Measurements from ENCODE around the gene CDC42BPA.
"Not testable (repeated sequence)": the region's sequence is repeated elsewhere in the genome, so short reads cannot be mapped to it uniquely, and the experiment has no call there.

Gene CDC42BPA

DNA sequence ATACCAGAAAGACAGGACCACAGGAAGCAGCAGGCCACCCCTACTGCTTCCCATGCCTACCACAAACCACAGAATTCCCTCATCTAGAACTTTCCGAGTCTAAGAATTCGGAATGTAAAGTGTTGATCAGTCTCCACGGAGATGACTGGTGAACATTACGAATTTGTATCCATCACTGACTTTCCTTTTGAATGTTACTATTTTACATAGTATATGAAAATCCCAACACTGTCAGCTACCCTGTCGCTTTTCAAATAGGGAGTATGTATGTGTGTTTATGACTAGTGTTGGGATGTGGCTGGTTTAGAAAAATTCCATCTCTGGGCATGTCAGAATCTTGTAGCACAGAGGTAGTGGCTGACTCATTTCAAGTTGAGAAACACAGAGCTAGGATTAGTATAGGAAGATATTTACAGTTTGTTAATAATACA is 260.0 kb downstream of the CDC42BPA start:
- DNase-seq = no peak

GRCh38 chr1:227049253-227049652 is 269.0 kb downstream of the CDC42BPA start:
- DNase-seq = no peak

DNA sequence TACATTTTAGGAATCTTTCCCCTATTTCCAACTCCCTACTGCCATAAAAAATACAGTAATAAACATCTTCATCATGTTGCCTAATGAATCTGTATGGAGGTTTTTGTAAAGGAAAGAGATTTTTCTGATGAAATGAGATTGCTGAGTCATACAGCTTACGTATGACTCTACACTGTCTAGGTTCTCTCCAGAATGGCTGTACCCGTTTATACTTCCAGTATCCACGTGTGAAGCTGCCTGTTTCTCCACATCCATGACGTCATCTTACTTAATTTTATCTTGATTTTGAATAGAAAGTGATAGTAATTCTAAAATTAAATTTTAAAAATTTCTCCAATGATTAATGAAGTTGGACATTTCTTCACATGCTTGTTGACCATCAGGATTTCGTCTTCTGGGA is 274.5 kb downstream of the CDC42BPA start:
- DNase-seq = no peak

GRCh38 chr1:227042292-227042691 is 276.0 kb downstream of the CDC42BPA start:
- no peak for DNase-seq

- no peak for DNase-seq
These were observed 279.9 kb downstream of the CDC42BPA start for GRCh38 chr1:227038401-227038800.

- no peak for DNase-seq
These were observed 281.2 kb downstream of the CDC42BPA start for GRCh38 chr1:227037121-227037520.

DNA sequence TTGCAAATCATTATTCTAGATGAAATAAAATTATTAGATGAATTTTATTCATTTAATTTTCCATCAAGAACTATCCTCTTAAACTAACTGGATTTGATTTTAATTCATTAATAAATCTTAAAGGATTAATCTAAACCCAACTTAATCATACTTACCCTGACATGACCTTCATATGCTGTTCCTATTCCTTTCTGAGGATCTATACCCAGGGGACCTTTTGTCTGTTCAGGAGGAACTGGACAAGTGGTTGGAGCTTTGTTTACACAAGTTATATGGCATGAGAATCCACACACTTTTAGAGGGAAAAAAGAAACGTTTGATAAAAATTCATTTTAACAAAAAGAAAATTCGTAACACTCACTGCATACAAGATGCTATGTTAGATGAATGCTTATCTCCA is 283.0 kb downstream of the CDC42BPA start:
- DNase-seq = no peak

DNA sequence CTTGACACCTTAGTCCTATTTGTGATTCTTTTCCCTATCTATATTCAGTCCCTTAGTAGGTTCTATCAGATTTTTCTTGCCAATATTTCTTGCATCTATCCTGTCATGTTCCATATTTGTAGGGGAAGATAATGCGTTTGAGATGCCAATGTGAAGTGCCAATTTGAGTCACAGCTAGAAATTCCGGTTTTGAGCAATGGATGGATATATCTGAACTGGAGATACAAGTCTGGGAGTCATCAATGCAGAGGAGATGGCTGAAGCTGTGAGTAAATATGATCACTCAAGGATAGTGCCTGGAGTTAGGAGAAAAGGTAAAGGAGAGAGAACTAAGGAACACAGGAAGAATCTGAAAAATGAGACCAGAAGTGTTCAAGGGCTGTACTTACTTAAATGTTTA is 284.4 kb downstream of the CDC42BPA start:
- DNase-seq = no peak

DNA sequence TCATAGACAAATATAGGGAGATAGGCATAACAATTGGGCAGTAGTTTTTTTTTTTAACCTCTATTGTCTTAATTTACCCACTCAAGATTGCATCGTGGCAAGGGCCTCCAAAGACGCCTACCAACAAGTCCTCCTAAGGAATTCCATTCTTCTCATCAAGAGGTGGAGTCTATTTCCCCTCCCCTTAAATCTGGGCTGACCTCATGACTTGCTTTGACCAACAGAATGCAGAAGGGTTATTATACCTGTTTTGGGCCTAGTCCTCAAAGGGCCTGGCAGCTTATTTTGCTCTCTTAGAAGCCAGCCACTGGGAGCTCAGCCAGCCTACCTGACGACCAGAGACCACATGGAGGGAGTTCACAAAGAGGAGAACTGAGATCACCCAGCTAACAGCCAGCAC is 285.9 kb downstream of the CDC42BPA start:
- DNase-seq = no peak

- no peak for DNase-seq
These were observed 301.3 kb downstream of the CDC42BPA start for GRCh38 chr1:227016990-227017389.

GRCh38 chr1:227010645-227011044 is 307.6 kb downstream of the CDC42BPA start:
- DNase-seq = no peak

GRCh38 chr1:227009937-227010336 is 308.4 kb downstream of the CDC42BPA start:
- no peak for DNase-seq

DNA sequence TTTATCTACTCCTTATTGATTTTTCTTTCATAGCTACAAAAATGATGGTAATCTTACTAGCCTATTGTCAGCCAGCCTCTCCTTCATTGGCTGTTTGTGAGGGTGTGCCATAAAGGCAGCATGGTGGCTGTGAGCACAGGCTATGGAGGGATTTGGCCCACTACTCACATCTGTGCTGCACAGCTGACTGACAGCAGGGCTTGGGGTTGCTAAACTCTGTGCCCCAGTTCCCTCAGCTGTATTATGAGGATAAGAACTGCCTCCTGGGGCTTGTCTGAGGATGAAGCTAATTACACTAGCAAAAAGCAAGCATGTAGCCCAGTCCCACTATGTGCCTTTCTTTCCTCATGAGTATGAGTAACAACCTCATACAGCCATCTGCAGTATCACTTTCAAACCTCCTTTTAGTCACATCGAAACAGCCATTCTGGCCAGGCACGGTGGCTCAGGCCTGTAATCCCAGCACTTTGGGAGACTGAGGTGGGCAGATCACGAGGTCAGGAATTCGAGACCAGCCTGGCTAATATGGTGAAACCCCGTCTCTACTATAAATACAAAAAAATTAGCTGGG is 312.0 kb downstream of the CDC42BPA start:
- DNase-seq = no peak

GRCh38 chr1:227004796-227005195 is 313.5 kb downstream of the CDC42BPA start:
- no peak for DNase-seq

GRCh38 chr1:227003165-227003564 is 315.1 kb downstream of the CDC42BPA start:
- no peak for DNase-seq

- DNase-seq = no peak
These were observed 315.7 kb downstream of the CDC42BPA start for GRCh38 chr1:227002531-227003049.

- DNase-seq = not testable (repeated sequence)
These were observed 318.7 kb downstream of the CDC42BPA start for GRCh38 chr1:226999579-226999978.

- no peak for DNase-seq
These were observed 322.6 kb downstream of the CDC42BPA start for GRCh38 chr1:226995365-226996332.

GRCh38 chr1:226994586-226995364 is 323.5 kb downstream of the CDC42BPA start:
- no peak for DNase-seq

GRCh38 chr1:226993814-226994585 is 324.3 kb downstream of the CDC42BPA start:
- no peak for DNase-seq

DNA sequence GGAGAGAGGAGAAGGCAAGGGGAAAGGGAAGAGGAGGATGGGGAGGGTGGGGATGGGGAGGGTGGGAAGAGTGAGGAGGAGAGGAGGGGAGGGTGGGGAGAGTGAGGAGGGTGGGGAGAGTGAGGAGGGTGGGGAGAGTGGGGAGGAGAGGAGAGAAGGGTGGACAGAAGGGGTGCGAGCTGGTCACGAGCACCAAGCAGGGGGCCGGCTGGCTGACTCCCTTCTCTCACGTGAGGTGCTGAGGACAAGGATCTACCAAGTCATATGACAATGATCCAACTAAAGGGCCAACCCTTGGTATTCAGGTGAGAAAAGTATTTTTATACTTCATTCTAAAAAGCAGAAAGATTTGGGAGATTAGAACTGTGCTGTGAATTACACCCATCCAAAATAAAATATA is 326.4 kb downstream of the CDC42BPA start:
- DNase-seq = no peak

DNA sequence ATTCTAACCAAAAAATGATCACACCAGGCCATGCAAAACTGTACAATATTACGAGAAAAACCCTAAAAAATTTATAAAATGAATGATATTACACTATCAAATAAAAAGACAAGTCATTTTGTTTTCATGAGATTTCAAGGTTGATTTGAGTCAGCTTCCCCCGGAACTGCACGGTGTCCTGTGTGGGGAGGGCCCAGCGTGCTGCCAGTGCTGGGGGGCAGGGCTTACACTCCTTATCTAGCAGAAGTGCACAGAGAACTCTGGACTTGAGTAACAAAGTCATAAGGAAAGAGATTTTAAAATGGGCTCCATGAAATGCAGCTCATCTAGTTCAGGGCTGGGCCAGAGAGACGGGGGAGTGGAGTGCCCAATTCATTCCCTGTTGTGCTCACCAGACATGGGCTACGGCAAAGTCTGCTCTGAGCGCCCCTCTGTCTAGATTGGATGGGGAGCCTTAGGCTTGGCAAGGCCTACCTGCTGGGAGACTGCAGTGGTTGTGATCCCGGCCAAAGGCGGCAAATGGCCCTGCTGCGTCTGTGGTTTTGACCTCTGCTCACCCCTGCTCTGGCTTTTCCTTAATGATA is 328.1 kb downstream of the CDC42BPA start:
- DNase-seq = no peak

Measured in KG1 (cell line).